GM19468 (cell line): ENCODE measurements around the gene PLAC1.

Source experiments
- ATAC-seq: cut with Tn5 transposase; IDR thresholded peaks from one replicate; pipeline ENCODE4 v1.9.1; 2021; ENCODE audit warnings: mild to moderate bottlenecking, moderate library complexity, moderate number of reproducible peaks; ENCODE audit not compliant: unreplicated experiment; ENCODE audit errors: extremely low read depth

The PLAC1 gene, protein sequence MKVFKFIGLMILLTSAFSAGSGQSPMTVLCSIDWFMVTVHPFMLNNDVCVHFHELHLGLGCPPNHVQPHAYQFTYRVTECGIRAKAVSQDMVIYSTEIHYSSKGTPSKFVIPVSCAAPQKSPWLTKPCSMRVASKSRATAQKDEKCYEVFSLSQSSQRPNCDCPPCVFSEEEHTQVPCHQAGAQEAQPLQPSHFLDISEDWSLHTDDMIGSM

DNA sequence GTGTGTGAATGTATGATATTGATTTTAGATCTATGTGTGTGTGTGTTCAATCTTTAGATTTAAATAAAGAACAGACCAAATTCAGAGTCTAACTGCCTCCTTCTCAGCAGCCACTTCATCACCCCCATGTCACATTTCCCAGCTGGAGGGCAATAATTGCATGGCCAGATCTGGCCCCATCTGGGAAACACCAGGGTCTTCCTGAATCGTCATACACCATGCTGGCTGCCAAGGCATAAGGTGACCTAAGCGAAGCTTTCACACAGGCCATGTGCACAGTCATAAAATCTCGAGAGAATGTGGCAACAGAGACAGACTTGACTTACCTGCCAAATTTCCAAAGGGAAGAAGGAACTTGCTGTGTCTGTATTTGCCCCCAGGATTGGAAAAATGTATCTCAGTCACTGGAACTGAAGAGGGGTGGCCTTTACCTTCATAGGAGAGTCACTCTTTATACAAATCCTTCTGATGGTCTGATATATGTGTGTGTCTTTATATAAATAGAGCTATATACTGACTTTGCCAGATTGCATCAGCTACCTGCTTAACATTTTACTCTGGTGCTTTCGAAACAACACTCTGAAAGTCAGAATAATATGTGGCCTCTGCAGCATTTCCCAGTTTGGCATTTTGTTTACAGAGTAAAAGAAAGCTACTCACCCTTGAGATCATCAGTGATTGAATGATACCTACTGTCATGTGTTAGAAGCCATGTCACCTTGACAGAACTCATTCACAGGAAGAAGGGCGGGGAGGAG, at the start of gene PLAC1:
PLAC1 (minus strand) TSS at position 470 of the 758 bp plus-strand sequence. CDS start 91,789 bp downstream, outside the sequence.
- no peak for ATAC-seq

DNA sequence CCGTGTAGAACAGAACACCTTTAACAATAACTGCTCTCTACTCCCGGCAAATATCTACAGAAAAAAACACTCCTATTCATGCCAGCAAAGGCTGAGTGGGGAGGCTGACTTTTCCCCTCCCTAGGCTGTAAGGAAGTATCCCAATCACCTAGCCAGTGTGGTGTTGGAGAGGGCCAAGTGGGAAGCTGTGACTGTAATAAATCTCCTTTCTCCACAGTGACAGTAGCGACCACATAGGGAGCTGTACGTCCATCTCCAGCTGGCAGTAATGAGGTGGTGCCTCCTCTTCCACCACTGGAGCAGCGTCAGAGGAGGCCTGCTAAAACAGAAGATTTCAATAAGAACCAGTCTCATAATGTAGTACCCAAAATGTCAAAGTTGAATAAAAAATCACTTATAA, 47.9 kb upstream of the PLAC1 start:
- no peak for ATAC-seq

DNA sequence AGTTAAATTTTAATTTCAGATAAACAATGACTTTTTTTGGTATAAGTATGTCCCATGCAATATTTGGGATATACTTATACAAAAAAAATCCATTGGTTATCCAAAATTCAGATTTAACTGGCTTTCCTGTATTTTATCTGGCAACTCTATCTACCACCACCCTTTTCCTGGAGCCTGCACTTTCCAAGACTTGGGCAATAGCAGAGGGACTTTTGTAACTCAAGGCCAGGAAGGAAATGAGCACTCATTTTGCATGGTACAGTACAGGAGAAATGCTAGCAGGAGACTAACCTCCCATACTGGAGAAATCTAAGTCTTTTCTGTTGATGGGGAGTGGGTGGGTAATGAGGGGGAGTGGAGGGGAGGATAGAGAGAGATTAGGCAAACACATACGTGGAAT, 37.7 kb upstream of the PLAC1 start:
- ATAC-seq = no peak

DNA sequence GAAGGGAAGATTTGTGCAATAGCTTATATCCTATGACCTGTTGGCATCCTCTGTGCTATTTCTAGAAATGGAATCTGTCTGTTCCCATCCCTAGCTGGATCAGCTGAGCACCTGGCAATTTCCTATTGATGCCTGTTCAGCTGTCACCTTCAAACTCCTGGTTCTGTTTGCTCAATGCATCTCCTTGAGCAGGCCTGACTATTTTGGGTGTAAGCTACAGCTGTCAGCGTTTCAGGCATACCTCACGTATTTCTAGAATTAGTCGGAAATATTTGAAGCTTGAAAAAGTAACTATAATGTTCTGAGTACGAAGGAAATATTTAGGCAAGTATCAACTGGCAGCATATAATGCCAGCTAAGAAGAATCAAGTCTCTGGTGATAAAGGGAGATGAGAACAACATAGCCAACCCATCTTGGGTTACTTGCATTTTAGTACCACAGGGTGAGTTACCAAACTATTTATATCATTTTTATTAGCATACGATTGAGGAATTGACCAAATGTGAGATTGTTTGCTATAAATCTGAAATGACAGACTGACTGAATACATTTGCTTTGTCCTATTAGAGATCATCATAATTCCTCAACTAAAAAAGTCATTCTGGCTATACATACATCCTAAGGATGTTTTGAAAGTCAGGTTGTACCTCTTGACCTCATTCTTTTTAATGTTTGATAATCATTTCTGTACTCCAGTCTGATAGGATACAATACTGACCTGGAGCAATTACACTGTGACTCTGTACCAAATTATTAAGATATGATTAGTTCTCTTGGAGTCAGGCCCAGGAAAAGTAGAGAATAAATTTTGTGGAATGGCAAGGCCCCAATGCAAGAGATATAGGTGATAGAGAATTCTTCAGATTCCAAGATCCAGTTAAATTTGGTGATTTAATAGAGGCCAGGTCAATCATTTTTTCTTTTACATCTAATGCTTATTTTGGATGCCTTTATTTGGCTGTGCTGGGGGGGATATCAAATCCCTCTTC, 36.4 kb upstream of the PLAC1 start:
- ATAC-seq = no peak

DNA sequence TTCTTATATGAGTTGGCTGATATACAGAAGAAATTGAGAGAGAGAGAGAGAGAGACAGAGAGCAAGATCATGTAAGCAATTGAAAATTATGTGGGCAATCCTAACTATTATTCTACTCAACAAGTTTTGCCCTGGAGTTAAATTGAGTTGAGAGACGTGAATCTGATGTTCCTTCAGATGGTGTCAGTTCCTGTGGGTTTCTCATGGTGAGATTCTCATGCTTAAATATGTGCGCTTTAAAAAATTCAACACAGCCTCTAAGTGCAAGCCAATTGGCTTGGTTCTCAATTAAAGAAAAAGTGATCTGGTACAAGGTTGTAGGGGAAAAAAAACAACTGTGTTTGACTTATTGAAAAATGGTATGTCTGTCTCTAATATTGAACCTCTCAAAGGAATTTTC, 35.4 kb upstream of the PLAC1 start:
- ATAC-seq = no peak

DNA sequence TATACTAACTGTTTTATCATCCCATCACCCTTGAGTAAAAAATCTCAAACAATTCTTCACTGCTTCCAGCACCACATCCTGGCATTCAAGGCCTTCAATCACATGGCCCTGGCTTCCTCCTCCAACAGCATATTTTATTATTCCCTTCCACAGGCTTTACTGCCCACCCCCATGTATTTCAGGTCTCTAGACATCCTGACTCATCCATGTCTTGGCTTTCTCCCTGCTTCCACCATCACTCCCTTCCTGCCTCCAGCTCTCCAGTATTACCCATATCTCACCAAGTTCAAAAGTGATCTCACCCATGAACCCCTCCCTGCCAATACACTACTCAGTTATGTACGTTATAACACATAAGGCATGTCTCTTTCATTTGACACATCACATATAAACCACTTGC, 34.7 kb upstream of the PLAC1 start:
- ATAC-seq = no peak

DNA sequence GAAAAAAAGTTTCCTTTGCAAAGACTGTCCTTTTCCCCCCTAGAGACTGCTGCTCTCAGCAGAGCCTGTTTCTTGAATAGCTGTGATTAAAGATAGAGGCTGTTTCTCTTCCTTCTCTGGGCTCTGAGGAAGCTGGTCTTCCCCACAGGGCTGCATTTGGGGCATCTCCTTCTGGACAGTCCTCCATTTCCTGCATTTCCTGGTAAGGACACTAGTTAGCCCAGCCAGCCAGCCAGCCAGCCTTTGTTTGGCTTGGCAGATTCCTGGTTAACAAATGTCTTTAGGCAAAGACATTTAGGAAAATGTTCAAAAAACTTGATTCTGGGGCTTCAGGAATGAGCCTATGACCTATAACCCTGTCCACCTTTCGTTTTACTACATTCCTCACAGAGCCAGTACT, 34.0 kb upstream of the PLAC1 start:
- no peak for ATAC-seq

DNA sequence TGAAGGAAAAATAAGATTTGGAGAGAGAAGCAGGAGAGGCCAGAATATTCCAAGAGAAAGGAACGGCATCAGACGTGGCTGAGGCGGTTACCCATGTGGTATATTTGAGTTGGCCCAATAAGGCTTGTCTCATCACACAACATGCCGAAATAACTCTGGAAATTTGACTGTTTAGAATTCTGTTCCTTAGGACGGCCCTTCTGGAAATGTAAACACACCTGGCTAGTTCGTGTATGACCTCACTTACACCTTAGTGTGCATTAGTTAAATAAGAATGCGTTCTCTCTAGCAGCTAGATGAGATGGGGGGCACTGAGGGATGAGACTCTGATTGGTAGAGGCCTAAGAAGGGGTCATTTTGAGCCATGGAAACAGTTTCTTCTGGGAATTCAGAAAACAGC, 33.2 kb upstream of the PLAC1 start:
- ATAC-seq = no peak

DNA sequence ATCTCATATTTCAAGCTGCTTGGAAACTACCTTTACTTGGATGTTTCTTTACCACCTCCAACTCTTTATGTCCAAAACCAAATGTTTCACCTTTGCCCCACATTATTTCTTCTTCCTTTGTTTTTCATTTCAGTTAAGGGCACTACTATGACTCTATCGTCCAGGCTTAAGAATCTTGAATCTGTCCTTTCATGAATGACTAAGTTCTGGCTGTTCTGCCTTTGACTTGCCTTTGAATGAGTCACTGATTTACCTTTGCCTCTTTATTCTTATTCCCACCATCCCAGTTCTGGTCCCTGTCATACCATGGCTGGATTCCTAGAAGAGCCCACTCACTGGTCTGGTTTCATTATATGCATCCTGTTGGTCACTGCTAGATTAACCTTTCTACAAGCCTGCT, 30.6 kb upstream of the PLAC1 start:
- no peak for ATAC-seq

DNA sequence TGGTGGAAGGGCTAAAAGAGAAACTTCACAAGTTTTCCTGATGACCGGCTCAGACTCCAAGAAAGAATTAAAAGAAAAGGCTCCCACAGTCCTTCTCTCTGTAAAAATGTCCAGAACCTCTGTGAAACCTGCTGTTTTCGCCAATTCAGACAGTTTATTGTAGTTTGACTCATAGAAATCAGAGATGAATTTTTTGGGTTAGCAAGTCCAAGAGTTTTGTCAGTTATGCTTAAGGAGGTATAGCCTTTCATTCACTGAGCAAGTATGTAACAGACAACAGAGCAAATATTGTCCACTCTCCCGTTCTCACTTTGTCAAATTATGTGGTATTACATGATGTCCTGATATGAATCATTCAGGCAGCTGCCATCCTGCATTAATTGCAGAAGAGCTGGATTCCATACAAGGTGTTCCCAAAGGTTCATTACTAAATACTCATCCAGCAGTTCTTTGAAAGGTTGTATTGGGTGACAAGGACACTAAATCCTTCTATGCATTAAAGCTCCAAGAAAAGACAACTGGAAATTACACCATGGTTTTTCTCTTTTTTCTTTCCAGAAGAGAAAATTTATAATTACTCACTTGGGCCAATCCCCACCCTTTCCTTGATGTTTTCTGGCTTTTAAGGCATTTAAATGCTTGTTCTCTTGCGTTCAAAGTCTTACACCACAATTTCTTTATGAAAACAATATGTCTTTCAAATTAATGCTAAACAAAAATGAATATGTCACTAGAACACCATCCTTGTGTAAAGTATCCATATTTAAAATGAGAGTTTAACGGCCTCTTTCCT, 30.0 kb upstream of the PLAC1 start:
- ATAC-seq = no peak

DNA sequence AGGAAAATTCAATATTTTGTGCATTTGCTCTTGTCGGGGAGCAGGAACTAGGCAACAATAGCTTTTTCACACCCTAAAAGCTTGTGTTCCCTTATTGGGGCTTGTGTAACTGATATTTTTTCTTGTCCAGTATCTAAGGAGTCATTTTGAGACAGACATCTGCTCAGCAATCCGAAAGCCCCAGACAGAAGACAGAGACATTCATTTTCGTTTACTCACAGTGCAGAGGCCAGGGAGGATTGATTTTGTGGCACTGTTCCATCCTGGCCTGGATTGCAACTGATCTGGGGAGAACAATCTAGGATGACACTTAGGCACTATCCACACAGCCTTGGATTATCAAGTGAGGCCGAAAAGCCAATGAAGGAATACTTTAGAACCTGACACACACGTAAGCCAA, 27.4 kb upstream of the PLAC1 start:
- no peak for ATAC-seq

DNA sequence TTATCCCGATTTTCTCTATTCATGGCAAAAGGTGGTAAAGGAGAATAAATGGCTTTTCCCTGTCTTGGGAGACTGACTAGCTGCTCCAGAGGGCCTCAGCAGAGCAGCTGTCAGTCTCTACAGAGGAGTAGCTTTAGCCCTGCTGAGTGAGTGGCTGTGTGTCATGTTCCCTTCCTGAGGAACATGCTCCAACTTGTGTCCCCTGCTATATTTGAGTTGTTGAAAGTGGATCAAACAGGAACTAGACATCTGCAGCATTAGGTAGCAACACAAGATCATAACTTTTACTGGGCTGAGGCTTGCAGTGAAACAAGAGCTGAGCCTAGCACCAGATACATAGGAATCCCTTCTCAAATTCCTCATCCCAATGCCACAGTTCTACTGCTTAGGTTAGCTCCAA, 26.7 kb upstream of the PLAC1 start:
- ATAC-seq = no peak

DNA sequence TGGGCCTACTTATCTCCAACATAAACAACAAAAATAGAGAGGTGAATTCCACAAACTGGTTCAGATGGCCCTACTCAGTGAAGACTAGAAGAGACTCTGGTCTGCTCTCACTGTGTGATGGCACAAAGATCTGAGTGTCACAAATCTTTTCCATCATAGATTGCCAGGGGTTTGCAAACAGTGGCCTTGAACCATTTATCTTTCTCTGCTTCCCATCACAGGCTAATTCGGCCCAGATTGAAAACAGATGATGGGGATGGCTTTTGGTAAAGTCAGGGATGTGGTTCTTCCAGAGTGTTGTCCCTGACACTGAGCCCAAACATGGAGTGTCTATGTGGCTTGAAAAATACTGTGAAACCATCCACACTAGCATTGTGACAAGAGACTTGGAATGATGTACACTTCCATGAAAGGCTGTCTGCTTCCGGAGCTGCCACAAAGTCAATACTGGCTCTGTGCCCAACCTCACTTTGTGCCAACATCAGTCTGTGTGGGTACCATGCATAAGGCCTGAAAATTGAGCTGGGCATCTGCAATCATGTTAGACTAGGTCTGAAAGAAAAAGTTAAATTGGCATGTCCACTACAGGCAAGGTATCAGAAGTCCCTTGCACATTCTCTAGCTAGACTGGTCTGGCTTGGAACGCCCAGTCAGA, 25.2 kb upstream of the PLAC1 start:
- ATAC-seq = no peak

DNA sequence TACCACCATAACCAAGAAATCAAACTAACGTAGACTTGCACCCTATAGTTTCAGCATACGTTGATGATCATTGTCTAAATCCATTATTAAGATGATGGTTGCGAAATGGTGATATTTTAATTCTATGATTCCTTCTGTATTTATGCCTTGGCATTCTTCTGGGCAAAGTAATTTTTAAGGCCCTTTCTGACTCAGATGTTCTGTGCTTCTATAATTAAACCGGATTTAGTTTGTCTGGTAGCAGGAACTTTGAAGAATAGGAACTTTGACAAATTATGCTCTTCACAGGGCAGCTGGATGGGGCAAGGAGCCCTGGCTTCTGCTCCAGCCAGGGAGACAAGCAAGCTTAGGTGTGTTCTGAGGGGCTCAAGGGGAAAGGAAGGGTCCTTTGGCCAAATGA, 23.8 kb upstream of the PLAC1 start:
- ATAC-seq = no peak

DNA sequence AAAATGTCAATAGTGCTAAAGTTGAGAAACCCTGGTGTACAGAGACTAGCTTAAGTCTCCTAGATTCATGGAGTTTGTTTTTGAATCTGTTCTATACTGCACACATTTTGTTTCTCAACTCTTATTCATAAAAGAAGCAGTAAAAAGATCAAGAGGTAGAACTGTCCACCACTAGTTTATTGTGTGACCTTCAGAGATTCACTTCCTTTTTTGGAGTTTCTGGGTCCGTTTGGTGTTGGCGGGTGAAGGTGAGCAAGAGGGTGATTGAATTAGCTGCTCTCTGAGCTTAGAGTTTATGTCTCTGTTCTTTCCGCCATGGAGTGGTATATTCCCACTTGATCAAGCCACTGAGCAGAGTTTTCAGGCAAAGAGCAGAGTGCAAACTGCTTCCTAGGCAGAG, 21.4 kb upstream of the PLAC1 start:
- no peak for ATAC-seq

DNA sequence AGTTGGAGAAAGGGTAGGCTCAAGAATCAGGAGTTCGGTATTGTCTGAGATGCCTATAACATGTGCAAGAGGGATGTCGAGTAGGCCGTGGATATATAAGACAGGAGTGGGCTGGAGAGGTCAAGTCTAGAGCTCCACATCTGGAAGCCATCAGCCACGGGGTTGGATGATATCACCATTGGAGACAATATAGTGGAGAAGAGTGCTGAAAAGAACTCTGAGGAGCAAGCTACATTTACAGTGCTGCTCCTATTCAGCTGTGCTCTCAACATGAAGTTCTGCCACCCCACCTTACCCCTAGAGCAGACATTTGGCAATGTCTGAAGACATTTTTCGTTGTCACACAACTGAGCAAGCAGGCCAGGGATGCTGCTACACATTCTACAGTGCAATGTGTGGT, 20.9 kb upstream of the PLAC1 start:
- ATAC-seq = no peak

DNA sequence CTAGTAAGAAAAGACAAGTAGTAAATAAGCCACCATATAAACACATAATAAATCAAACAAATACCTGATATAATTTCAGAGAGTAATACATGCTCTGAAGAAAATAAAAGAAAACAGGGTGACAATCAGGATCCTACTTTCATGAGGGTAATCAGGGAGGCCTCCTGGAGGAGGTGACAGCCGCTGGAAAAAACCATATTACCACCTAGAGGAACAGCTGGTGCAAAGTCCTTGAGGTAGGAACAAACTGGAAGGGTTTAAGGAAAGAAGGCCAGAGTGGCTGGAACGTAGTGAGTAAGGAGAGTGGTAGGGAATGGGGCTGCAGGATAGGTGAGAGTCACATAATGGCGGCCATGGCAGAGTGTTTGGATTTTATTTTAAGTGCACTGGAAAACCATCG, 19.1 kb upstream of the PLAC1 start:
- ATAC-seq = no peak

DNA sequence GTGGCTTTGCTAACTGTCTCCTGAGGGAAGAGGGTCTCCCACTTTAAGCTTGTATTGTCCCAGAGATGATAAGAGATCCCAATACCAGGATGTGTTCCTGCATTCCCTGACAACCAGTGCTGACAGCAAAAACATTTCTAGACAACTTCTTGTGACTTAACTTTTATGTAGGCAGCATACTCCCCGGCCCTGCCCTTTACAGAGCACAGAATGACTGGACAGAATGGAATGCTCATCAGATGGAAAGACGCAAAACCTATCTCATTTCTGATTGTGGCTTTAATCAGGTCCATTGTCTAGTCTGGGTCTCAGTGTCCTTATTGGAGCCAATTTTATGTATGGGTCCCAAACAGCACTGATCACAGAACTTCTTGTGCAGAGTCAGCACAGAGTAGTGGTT, 18.2 kb upstream of the PLAC1 start:
- ATAC-seq = no peak

DNA sequence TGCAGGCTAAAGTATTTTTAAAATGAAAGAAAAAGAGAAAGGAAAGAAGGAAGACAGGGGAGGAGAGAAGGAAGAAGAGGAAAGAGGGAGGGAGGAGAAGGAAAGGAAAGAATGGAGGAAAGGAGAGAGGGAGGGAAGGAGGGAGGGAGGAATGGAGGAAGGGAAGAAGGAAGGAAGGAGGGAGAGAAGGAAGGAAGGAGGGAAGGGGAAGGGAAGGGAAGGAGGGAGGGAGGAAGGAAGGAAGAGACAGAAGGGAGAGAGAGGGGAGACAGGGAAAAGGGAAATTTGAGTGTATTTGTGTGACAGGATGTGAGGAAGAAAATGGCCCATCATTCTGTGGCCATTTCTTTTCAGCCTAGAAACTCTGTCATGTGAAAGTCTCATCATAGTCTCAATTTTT, 14.9 kb upstream of the PLAC1 start:
- no peak for ATAC-seq

DNA sequence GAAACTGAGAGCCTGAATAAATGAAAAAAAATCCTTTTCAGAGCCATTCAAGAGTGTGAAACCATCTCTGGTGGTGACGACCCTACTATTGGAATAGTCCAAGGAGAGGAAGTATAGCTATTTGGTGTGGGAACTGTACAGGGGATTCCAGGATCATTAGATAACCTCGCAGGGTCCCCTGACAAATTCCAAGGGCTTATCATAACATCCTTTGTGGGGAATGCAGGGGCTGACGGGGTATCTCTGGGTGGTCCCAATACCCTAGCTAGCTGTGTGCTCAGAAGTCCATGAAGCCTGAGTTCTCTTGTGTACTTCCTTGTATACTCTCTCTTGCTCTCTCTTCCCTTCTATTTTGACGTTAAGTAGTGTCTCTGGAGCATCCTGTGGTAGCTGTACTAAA, 13.8 kb upstream of the PLAC1 start:
- no peak for ATAC-seq
